ENCODE results near the gene PSMF1.

The PSMF1 gene

DNA sequence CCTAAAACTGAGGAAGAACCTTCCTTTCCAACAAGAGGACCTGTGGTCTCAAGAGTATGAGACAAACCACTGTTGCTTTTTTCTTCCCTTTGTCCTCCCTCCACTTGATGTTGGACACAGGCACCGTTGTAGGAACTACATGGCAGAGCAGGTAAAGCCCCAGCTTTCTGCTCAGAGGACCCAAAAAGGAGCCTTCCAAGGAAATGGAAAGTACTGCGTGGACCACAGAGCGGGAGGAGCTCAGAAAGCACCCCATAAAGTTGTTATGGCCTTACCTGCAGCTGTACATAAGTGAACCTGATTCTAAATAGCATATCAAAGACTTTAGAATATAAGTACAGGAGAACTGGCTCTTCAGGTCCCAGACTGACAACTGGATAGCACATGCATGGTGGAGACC, 36.9 kb downstream of the PSMF1 start:
- TF ChIP-seq, protein P1, sequence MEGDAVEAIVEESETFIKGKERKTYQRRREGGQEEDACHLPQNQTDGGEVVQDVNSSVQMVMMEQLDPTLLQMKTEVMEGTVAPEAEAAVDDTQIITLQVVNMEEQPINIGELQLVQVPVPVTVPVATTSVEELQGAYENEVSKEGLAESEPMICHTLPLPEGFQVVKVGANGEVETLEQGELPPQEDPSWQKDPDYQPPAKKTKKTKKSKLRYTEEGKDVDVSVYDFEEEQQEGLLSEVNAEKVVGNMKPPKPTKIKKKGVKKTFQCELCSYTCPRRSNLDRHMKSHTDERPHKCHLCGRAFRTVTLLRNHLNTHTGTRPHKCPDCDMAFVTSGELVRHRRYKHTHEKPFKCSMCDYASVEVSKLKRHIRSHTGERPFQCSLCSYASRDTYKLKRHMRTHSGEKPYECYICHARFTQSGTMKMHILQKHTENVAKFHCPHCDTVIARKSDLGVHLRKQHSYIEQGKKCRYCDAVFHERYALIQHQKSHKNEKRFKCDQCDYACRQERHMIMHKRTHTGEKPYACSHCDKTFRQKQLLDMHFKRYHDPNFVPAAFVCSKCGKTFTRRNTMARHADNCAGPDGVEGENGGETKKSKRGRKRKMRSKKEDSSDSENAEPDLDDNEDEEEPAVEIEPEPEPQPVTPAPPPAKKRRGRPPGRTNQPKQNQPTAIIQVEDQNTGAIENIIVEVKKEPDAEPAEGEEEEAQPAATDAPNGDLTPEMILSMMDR (IDR thresholded peaks at IDR 0.05; ENCODE audit: low read length) = no peak
- no peak for TF ChIP-seq EZH2 (IDR thresholded peaks at IDR 0.05; ENCODE audit: borderline replicate concordance, low read length)

DNA sequence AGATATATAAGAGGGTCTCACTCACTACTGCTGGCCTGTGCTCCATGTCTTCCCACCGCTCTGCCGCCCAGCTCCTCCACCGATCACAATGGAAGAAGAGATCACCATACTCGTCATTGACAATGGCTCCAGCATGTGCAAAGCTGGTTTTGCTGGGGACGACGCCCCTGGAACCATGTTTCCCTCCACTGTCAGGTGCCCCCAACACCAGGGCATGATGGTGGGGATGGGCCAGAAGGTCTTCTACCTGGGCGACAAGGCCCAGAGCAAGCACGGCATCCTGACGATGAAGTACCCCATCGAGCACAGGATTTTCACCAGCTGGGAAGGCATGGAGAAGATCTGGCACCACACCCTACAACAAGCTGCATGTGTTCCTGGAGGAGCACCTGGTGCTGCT, 42.1 kb downstream of the PSMF1 start:
- peaks cover 67% of the 10 kb centered on the region for H3K36me3 ChIP-seq (ENCODE audit: insufficient read depth, low read length)
- H3K79me2 ChIP-seq (ENCODE audit: insufficient read depth, low read length) = no peaks in the 10 kb centered on the region
- H3K4me2 ChIP-seq (ENCODE audit: low read length) = no peak overlapping the region
- TF ChIP-seq, protein P1 (IDR thresholded peaks at IDR 0.05; ENCODE audit: low read length) = no peak
- TF ChIP-seq EZH2 (IDR thresholded peaks at IDR 0.05; ENCODE audit: borderline replicate concordance, low read length) = no peak
- 0 out of 2 replicates have a peak, but pooled peaks cover 2% of the 10 kb centered on the region for H3K9me3 ChIP-seq (ENCODE audit: low read length)
- no peak overlapping the region for H3K4me3 ChIP-seq (ENCODE audit: low read depth, low read length, poor library complexity, severe bottlenecking)
- no peaks in the 10 kb centered on the region for H4K20me1 ChIP-seq (ENCODE audit: insufficient read depth, low read length)
- H3K4me1 ChIP-seq (ENCODE audit: insufficient read depth, low read length, severe bottlenecking) = peaks cover 9% of the 10 kb centered on the region
- no peak overlapping the region for H3K9ac ChIP-seq (ENCODE audit: low read length)
- no peak overlapping the region for H2AFZ ChIP-seq (ENCODE audit: low read length)
- H3K27ac ChIP-seq (ENCODE audit: low read depth, low read length, poor library complexity, severe bottlenecking) = no peak overlapping the region
- no peaks in the 10 kb centered on the region for H3K9me2 ChIP-seq (ENCODE audit: low read depth, low read length)
- no peaks in the 10 kb centered on the region for H3K27me3 ChIP-seq (ENCODE audit: insufficient read depth, low read length)
- H3F3A ChIP-seq (ENCODE audit: insufficient read depth, low read length) = no peaks in the 10 kb centered on the region

More for the DNA sequence above, 36.9 kb downstream of the PSMF1 start:
- H3K9me2 ChIP-seq (ENCODE audit: low read depth, low read length) = no peaks in the 10 kb centered on the region
- H3K4me3 ChIP-seq (ENCODE audit: low read depth, low read length, poor library complexity, severe bottlenecking) = no peak overlapping the region
- H3K36me3 ChIP-seq (ENCODE audit: insufficient read depth, low read length) = peaks cover 66% of the 10 kb centered on the region
- no peaks in the 10 kb centered on the region for H4K20me1 ChIP-seq (ENCODE audit: insufficient read depth, low read length)
- no peak overlapping the region for H2AFZ ChIP-seq (ENCODE audit: low read length)
- 0 out of 2 replicates have a peak, but pooled peaks cover 2% of the 10 kb centered on the region for H3K9me3 ChIP-seq (ENCODE audit: low read length)
- H3K27ac ChIP-seq (ENCODE audit: low read depth, low read length, poor library complexity, severe bottlenecking) = no peak overlapping the region
- no peaks in the 10 kb centered on the region for H3K79me2 ChIP-seq (ENCODE audit: insufficient read depth, low read length)
- H3K4me2 ChIP-seq (ENCODE audit: low read length) = no peak overlapping the region
- no peaks in the 10 kb centered on the region for H3F3A ChIP-seq (ENCODE audit: insufficient read depth, low read length)
- H3K4me1 ChIP-seq (ENCODE audit: insufficient read depth, low read length, severe bottlenecking) = no peaks in the 10 kb centered on the region
- H3K9ac ChIP-seq (ENCODE audit: low read length) = no peak overlapping the region
- no peaks in the 10 kb centered on the region for H3K27me3 ChIP-seq (ENCODE audit: insufficient read depth, low read length)

DNA sequence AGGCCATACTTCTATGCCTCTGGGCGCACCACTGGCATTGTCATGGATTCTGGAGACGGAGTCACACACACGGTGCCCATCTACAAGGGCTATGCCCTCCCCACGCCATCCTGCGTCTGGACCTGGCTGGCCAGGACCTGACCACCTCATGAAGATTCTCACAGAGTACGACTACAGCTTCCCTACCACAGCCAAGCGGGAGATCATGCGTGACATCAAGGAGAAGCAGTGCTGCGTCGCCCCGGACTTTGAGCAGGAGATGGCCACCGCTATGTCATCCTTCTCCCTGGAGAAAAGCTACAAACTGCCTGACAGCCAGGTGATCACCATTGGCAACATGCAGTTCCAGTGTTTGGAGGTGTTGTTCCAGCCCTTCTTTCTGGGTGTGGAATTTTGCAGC, 42.6 kb downstream of the PSMF1 start:
- H3K79me2 ChIP-seq (ENCODE audit: insufficient read depth, low read length) = no peaks in the 10 kb centered on the region
- no peaks in the 10 kb centered on the region for H3F3A ChIP-seq (ENCODE audit: insufficient read depth, low read length)
- H3K4me1 ChIP-seq (ENCODE audit: insufficient read depth, low read length, severe bottlenecking) = peaks cover 9% of the 10 kb centered on the region
- H4K20me1 ChIP-seq (ENCODE audit: insufficient read depth, low read length) = no peaks in the 10 kb centered on the region
- H3K4me2 ChIP-seq (ENCODE audit: low read length) = no peak overlapping the region
- peaks cover 67% of the 10 kb centered on the region for H3K36me3 ChIP-seq (ENCODE audit: insufficient read depth, low read length)
- 0 out of 2 replicates have a peak, but pooled peaks cover 2% of the 10 kb centered on the region for H3K9me3 ChIP-seq (ENCODE audit: low read length)
- no peaks in the 10 kb centered on the region for H3K9me2 ChIP-seq (ENCODE audit: low read depth, low read length)
- H3K4me3 ChIP-seq (ENCODE audit: low read depth, low read length, poor library complexity, severe bottlenecking) = no peak overlapping the region
- no peak overlapping the region for H2AFZ ChIP-seq (ENCODE audit: low read length)
- no peaks in the 10 kb centered on the region for H3K27me3 ChIP-seq (ENCODE audit: insufficient read depth, low read length)
- H3K27ac ChIP-seq (ENCODE audit: low read depth, low read length, poor library complexity, severe bottlenecking) = no peak overlapping the region
- TF ChIP-seq EZH2 (IDR thresholded peaks at IDR 0.05; ENCODE audit: borderline replicate concordance, low read length) = no peak
- TF ChIP-seq, protein P1 (IDR thresholded peaks at IDR 0.05; ENCODE audit: low read length) = no peak
- H3K9ac ChIP-seq (ENCODE audit: low read length) = no peak overlapping the region

All from OCI-LY1 (cell line).